ENCODE data around the gene TRIM24. TPM values are rescaled to one million over a fixed set of nuclear protein-coding genes. Genes with fewer than 3 reads are reported as not detected.

The TRIM24 gene
- total RNA-seq, 1 experiment from 2014 or later: 28.4 TPM

GRCh38 chr7:138493535-138493934 is 33.5 kb downstream of the TRIM24 start:
- BruUV-seq (replicated peaks): no TSS peak
- Histone ChIP-seq H3K4me1 (ENCODE audit: control insufficient read depth, insufficient read depth, low read length) (no peaks in the 10 kb centered on the region), H3K27me3 (ENCODE audit: control insufficient read depth, insufficient read depth, low read length) (no peaks in the 10 kb centered on the region), H3K9me3 (ENCODE audit: control insufficient read depth, insufficient read depth, low read depth, low read length) (no peaks in the 10 kb centered on the region), H3K27ac (ENCODE audit: low read length) (no peak overlapping the region), H3K36me3 (ENCODE audit: control insufficient read depth, insufficient read depth, low read length) (no peaks in the 10 kb centered on the region), H3K4me3 (ENCODE audit: low read depth in 2 of 2, low read length in 2 of 2) (no peak overlapping the region)
- intact Hi-C loops (cut with micrococcal nuclease; ENCODE audit: unreplicated experiment) (no loop called here), in situ Hi-C loops (cut with HindIII; ENCODE audit: low pct_unique_long_range_greater_than_20kb, low sequenced_read_pairs) (no loop called here)
- ChIA-PET POLR2A (no interaction called here), CTCF (no interaction called here)
- TF ChIP-seq REST (IDR thresholded peaks at IDR 0.05; ENCODE audit: insufficient read depth in 1 of 2, low read depth in 2 of 2, low read length in 1 of 2) (no peak), TCF7L2 (IDR thresholded peaks at IDR 0.05; ENCODE audit: low read depth, low read length) (no peak), POLR2AphosphoS5 (IDR thresholded peaks at IDR 0.05; ENCODE audit: low read depth, low read length) (no peak), CTCF (IDR thresholded peaks at IDR 0.05) (no peak), SIN3A (IDR thresholded peaks at IDR 0.05; ENCODE audit: borderline replicate concordance, insufficient read depth, low read depth, low read length) (no peak)
- ATAC-seq: no peak
- DNase-seq (ENCODE audit: low read depth, low spot score): no peak

- Histone ChIP-seq H3K4me1 (ENCODE audit: control insufficient read depth, insufficient read depth, low read length) (no peaks in the 10 kb centered on the region), H3K27me3 (ENCODE audit: control insufficient read depth, insufficient read depth, low read length) (no peaks in the 10 kb centered on the region), H3K36me3 (ENCODE audit: control insufficient read depth, insufficient read depth, low read length) (no peaks in the 10 kb centered on the region), H3K27ac (ENCODE audit: low read length) (no peak overlapping the region), H3K4me3 (ENCODE audit: low read depth in 2 of 2, low read length in 2 of 2) (no peak overlapping the region), H3K9me3 (ENCODE audit: control insufficient read depth, insufficient read depth, low read depth, low read length) (no peaks in the 10 kb centered on the region)
- ChIA-PET POLR2A (no interaction called here), CTCF (no interaction called here)
- in situ Hi-C loops (cut with HindIII; ENCODE audit: low pct_unique_long_range_greater_than_20kb, low sequenced_read_pairs) (no loop called here), intact Hi-C loops (cut with micrococcal nuclease; ENCODE audit: unreplicated experiment) (no loop called here)
- no TSS peak for BruUV-seq (replicated peaks)
- ATAC-seq (no peak), DNase-seq (ENCODE audit: low read depth, low spot score) (no peak)
- no peak for TF ChIP-seq SIN3A (IDR thresholded peaks at IDR 0.05; ENCODE audit: borderline replicate concordance, insufficient read depth, low read depth, low read length)
- no peak for TF ChIP-seq TCF7L2 (IDR thresholded peaks at IDR 0.05; ENCODE audit: low read depth, low read length)
- no peak for TF ChIP-seq POLR2AphosphoS5 (IDR thresholded peaks at IDR 0.05; ENCODE audit: low read depth, low read length)
- no peak for TF ChIP-seq CTCF (IDR thresholded peaks at IDR 0.05)
- no peak for TF ChIP-seq REST (IDR thresholded peaks at IDR 0.05; ENCODE audit: insufficient read depth in 1 of 2, low read depth in 2 of 2, low read length in 1 of 2)
Observed at GRCh38 chr7:138495485-138495884, 35.4 kb downstream of the TRIM24 start.

Data from Panc1 (cell line).